Liver (tissue), 6 donors: Measurements from ENCODE around the gene ABCC9. TPM values are rescaled to one million over a fixed set of nuclear protein-coding genes. Genes with fewer than 3 reads are reported as not detected.

Experiments
- EGR1 ChIP-seq, 2 donors: IDR thresholded peaks; 2 replicates each; pipeline ENCODE4 v1.6.1; 2016 to 2018; ENCODE audit warnings: antibody characterized with exemption in 2 of 2, low read depth in 2 of 2
- FOXA1 ChIP-seq: IDR thresholded peaks from 2 replicates; pipeline ENCODE4 v1.6.1; 2016; ENCODE audit warnings: antibody characterized with exemption
- NR2F2 ChIP-seq: IDR thresholded peaks from 2 replicates; pipeline ENCODE4 v1.6.1; 2016; ENCODE audit warnings: antibody characterized with exemption
- RAD21 ChIP-seq, 2 donors: IDR thresholded peaks; 2 replicates each; pipeline ENCODE4 v1.6.1; 2016; ENCODE audit warnings: antibody characterized with exemption in 2 of 2, mild to moderate bottlenecking in 2 of 2
- SP1 ChIP-seq: IDR thresholded peaks from 2 replicates; pipeline ENCODE4 v1.6.1; 2018; ENCODE audit warnings: antibody characterized with exemption, mild to moderate bottlenecking
- polyA plus RNA-seq, 2 donors: library from polyadenylated mRNA; stranded (reverse) in 1 of 2; unstranded in 1 of 2; fragments of 200-250 nt in 1 of 2; fragments of >200 nt in 1 of 2; fragmentation: Nextera tagmentation in 1 of 2; extraction: Ambion mirVana in 1 of 2; gene quantifications; one replicate each; pipeline versions ENCODE4 v1.2.1 to v1.2.3, GENCODE V29; 2013 to 2015
- small RNA-seq: library from RNA; depleted of rRNA; stranded (forward); fragments of <200 nt; gene quantifications from one replicate; pipeline ENCODE3, GENCODE V24; 2014
- total RNA-seq, 2 donors: library from RNA; depleted of rRNA; stranded (reverse); fragments of >200 nt; gene quantifications; one replicate each; pipeline ENCODE4 v1.2.3, GENCODE V29; 2014
- TF ChIP-seq, protein P1 (sequence below): IDR thresholded peaks from 2 replicates; pipeline ENCODE4 v1.6.1; 2016; ENCODE audit warnings: antibody characterized with exemption
- TF ChIP-seq, protein P2 (sequence below): fragments of 150-350 bp; IDR thresholded peaks from 2 replicates; pipeline ENCODE4 v1.5.1; 2017; ENCODE audit warnings: improper control_type of control experiment, low read depth, low read length; ENCODE audit not compliant: missing input control
- TF ChIP-seq, protein P3 (sequence below): IDR thresholded peaks from 2 replicates; pipeline ENCODE4 v1.6.1; 2016; ENCODE audit warnings: antibody characterized with exemption
- donor health status: healthy.
- donor health status: healthy.
- donor health status: healthy.

The ABCC9 gene
- total and polyA plus RNA-seq, 4 donors: 2.7 to 55.6 (median 10.7) TPM

DNA sequence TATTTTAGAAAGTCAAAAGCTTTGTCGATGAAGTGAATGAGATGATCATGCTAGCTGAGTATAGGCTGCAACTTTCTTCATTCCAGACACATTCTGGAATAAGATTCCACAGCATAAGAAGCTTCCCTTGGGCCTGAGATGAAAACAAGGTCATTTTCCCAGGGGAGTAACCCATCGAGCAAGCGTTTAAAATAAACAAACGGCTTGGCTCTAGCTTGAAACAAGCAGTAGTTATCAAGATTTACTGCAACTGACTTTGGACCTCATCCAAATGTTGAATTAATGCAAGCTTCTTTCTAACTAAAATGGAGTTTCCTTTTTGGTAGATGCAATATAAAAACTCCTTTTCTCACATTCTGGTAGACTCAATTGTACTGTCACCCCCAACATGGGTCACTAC, 189.7 kb downstream of the ABCC9 start (continued):
- TF ChIP-seq, protein P1, sequence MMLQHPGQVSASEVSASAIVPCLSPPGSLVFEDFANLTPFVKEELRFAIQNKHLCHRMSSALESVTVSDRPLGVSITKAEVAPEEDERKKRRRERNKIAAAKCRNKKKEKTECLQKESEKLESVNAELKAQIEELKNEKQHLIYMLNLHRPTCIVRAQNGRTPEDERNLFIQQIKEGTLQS: no peak
- TF ChIP-seq RAD21 (IDR thresholded peaks at IDR 0.05) (peak; percentile 25 to 40), EGR1 (IDR thresholded peaks at IDR 0.05; ENCODE audit: low read depth in 2 of 2) (no peak), FOXA1 (no peak), NR2F2 (no peak), SP1 (no peak)
- TF ChIP-seq, protein P2, sequence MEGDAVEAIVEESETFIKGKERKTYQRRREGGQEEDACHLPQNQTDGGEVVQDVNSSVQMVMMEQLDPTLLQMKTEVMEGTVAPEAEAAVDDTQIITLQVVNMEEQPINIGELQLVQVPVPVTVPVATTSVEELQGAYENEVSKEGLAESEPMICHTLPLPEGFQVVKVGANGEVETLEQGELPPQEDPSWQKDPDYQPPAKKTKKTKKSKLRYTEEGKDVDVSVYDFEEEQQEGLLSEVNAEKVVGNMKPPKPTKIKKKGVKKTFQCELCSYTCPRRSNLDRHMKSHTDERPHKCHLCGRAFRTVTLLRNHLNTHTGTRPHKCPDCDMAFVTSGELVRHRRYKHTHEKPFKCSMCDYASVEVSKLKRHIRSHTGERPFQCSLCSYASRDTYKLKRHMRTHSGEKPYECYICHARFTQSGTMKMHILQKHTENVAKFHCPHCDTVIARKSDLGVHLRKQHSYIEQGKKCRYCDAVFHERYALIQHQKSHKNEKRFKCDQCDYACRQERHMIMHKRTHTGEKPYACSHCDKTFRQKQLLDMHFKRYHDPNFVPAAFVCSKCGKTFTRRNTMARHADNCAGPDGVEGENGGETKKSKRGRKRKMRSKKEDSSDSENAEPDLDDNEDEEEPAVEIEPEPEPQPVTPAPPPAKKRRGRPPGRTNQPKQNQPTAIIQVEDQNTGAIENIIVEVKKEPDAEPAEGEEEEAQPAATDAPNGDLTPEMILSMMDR: no peak
- TF ChIP-seq, protein P3, sequence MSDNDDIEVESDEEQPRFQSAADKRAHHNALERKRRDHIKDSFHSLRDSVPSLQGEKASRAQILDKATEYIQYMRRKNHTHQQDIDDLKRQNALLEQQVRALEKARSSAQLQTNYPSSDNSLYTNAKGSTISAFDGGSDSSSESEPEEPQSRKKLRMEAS: no peak

Small RNAs within 50 kb of the gene (small RNA-seq; reads per million reads assigned to genes)
- gene AC008250.2: not detected

Other genes with a start within 250 kb of the ABCC9 start
- 10 to 100 TPM; 10.9 to 44.2 TPM for gene KCNJ8, start 166.7 kb downstream of the ABCC9 start, total RNA-seq
- gene KCNJ8, start 166.7 kb downstream of the ABCC9 start, polyA plus RNA-seq: 10 to 100 TPM; 24.2 to 30.3 TPM
- gene CMAS, start 104.8 kb upstream of the ABCC9 start, total RNA-seq: 10 to 100 TPM; 26.0 to 62.1 TPM
- 10 to 100 TPM; 31.2 to 45.4 TPM for gene CMAS, start 104.8 kb upstream of the ABCC9 start, polyA plus RNA-seq